Vagina (tissue), 2 donors: ENCODE data around the gene CDK5R1. TPM values are rescaled to one million over a fixed set of nuclear protein-coding genes. Genes with fewer than 3 reads are reported as not detected.
"Not testable (repeated sequence)": the region's sequence is repeated elsewhere in the genome, so short reads cannot be mapped to it uniquely, and the experiment has no call there.

ENCODE experiments used
- DNase-seq, 2 donors: peaks; one replicate each; pipeline ENCODE4 v3.0.0-alpha.2; 2017; ENCODE audit errors: extremely low spot score in 2 of 2
- H3K27ac ChIP-seq: fragments of 200-600 bp; sonication (generic); one replicate; pipeline ENCODE4 v1.5.1; 2019
- H3K27me3 ChIP-seq: fragments of 200-600 bp; sonication (generic); one replicate; pipeline ENCODE4 v1.5.1; 2019
- H3K36me3 ChIP-seq, 2 donors: fragments of 200-600 bp; sonication (generic); one replicate each; pipeline ENCODE4 v1.5.1; 2017 to 2019
- H3K4me1 ChIP-seq: fragments of 200-600 bp; sonication (generic); one replicate; pipeline ENCODE4 v1.5.1; 2019
- H3K4me3 ChIP-seq, 2 donors: fragments of 200-600 bp; sonication (generic); 1 replicate in 1 of 2; 2 replicates in 1 of 2; pipeline ENCODE4 v1.5.1; 2016 to 2019
- H3K9me3 ChIP-seq: fragments of 200-600 bp; sonication (generic); one replicate; pipeline ENCODE4 v1.5.1; 2019
- CTCF ChIP-seq, 3 experiments: fragments of 450-650 bp in 2 of 3; fragments of 200-600 bp in 1 of 3; sonication (generic) in 1 of 3; IDR thresholded peaks; one replicate each; pipeline ENCODE4 v1.5.1; 2017 to 2019; ENCODE audit warnings: antibody characterized with exemption in 3 of 3, mild to moderate bottlenecking in 2 of 3, moderate library complexity in 2 of 3
- POLR2A ChIP-seq, 2 donors: fragments of 450-650 bp; IDR thresholded peaks; one replicate each; pipeline ENCODE4 v1.6.1; 2017; ENCODE audit warnings: antibody characterized with exemption in 2 of 2, mild to moderate bottlenecking in 2 of 2, moderate library complexity in 2 of 2
- POLR2AphosphoS5 ChIP-seq, 2 donors: sonication (generic); formaldehyde crosslinking; IDR thresholded peaks; one replicate each; pipeline ENCODE4 v1.9.0; 2017; ENCODE audit warnings: antibody characterized with exemption in 2 of 2, mild to moderate bottlenecking in 2 of 2, low read depth in 1 of 2; ENCODE audit not compliant: insufficient read depth in 1 of 2
- intact Hi-C: fragments of 100-400 bp; cut with DNase I; formaldehyde crosslinking; loops from one replicate; pipeline ENCODE4 v1.15.1; 2023
- total RNA-seq: library from RNA; depleted of rRNA; stranded (reverse); fragments of >200 nt; gene quantifications from one replicate; pipeline ENCODE4 v1.2.3, GENCODE V29; 2016

The CDK5R1 gene
- total RNA-seq, 1 donor from 2014 or later = 4.9 TPM

DNA sequence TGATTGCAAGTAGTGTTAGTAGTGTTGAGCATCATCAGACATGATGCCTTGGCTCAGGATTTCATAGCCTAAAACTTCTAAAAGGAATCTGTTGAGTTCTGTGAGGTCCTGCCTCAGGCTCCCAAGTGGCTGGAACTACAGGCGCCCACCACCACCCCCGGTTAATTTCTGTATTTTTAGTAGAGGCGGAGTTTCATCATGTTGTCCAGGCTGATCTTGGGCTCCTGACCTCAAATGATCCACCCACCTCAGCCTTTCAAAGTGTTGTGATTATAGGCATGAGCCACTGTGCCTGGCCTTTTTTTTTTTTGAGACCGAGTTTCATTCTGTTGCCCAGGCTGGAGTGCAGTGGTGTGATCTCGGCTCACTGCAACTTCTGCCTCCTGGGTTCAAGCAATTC lies 36.8 kb upstream of the CDK5R1 start:
- H3K27ac ChIP-seq = no peak overlapping the region
- H3K36me3 ChIP-seq = peaks cover 0 to 45% of the 10 kb centered on the region in 2 donors
- H3K4me3 ChIP-seq = no peak overlapping the region
- DNase-seq = no peak
- no peaks in the 10 kb centered on the region for H3K27me3 ChIP-seq
- intact Hi-C loops = no loop called here
- H3K4me1 ChIP-seq = peaks cover 23% of the 10 kb centered on the region
- H3K9me3 ChIP-seq = no peaks in the 10 kb centered on the region
- no peak for TF ChIP-seq CTCF (IDR thresholded peaks at IDR 0.05)
- TF ChIP-seq POLR2A (IDR thresholded peaks at IDR 0.05) = no peak
- TF ChIP-seq POLR2AphosphoS5 (IDR thresholded peaks at IDR 0.05; ENCODE audit: insufficient read depth in 1 of 2, low read depth in 1 of 2) = no peak

DNA sequence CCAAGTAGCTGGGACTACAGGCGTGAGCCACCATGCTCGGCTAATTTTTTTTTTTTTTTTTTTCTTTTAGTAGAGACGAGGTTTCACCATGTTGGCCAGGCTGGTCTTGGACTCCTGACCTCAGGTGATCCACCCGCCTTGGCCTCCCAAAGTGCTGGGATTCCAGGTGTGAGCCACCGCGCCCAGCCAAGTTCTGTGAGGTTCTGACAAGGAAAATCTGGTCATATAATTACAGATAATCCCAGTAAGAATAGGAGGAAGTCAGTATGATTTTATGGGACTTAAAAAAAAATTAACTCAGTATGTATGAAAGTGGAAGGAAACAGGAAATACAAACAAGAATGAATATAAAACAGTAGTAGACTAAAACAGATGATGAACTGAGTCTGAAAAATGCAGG lies 36.4 kb upstream of the CDK5R1 start:
- peaks cover 0 to 49% of the 10 kb centered on the region in 2 donors for H3K36me3 ChIP-seq
- not testable (repeated sequence) for H3K27me3 ChIP-seq, DNase-seq

GRCh38 chr17:32451879-32452278 lies 34.9 kb upstream of the CDK5R1 start:
- Histone ChIP-seq H3K4me3 (no peak overlapping the region), H3K27ac (no peak overlapping the region), H3K9me3 (no peaks in the 10 kb centered on the region), H3K36me3 (peaks cover 0 to 60% of the 10 kb centered on the region in 2 donors), H3K27me3 (no peaks in the 10 kb centered on the region), H3K4me1 (peaks cover 6% of the 10 kb centered on the region)
- TF ChIP-seq CTCF (IDR thresholded peaks at IDR 0.05) (no peak), POLR2A (IDR thresholded peaks at IDR 0.05) (no peak), POLR2AphosphoS5 (IDR thresholded peaks at IDR 0.05; ENCODE audit: insufficient read depth in 1 of 2, low read depth in 1 of 2) (no peak)
- intact Hi-C loops = no loop called here
- DNase-seq = no peak

More for the DNA sequence above, 36.4 kb upstream of the CDK5R1 start:
- H3K9me3 ChIP-seq, H3K4me3 ChIP-seq, H3K27ac ChIP-seq, intact Hi-C loops: not testable (repeated sequence)
- H3K4me1 ChIP-seq = peaks cover 21% of the 10 kb centered on the region

GRCh38 chr17:32452281-32452680 lies 34.5 kb upstream of the CDK5R1 start:
- H3K36me3 ChIP-seq = peaks cover 0 to 64% of the 10 kb centered on the region in 2 donors
- no peak overlapping the region for H3K4me3 ChIP-seq
- peaks cover 2% of the 10 kb centered on the region for H3K4me1 ChIP-seq
- DNase-seq = no peak
- intact Hi-C loops = no loop called here
- H3K9me3 ChIP-seq = no peaks in the 10 kb centered on the region
- TF ChIP-seq CTCF (IDR thresholded peaks at IDR 0.05) = no peak
- no peak for TF ChIP-seq POLR2AphosphoS5 (IDR thresholded peaks at IDR 0.05; ENCODE audit: insufficient read depth in 1 of 2, low read depth in 1 of 2)
- no peak for TF ChIP-seq POLR2A (IDR thresholded peaks at IDR 0.05)
- no peak overlapping the region for H3K27ac ChIP-seq
- no peaks in the 10 kb centered on the region for H3K27me3 ChIP-seq

DNA sequence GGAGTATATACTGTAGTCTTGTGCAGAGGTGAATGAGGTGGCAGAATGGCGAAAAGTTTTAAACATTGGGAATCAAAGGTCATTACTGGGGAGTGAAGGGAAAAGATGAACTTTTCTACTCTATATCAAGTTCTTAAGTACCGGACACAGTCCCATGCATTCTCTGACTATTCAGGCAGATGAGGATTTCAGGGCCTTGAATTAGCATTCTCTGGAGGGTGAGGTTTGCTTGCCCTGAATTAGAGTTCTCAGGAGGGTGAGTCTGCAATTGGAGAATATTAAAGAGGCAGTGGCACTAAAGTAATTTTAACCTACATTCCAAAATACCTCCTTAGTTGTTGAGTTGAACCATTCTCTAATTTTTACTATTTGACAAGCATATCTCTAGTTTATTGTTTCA lies 33.4 kb upstream of the CDK5R1 start:
- intact Hi-C loops = no loop called here
- H3K9me3 ChIP-seq = no peaks in the 10 kb centered on the region
- no peak for DNase-seq
- no peak overlapping the region for H3K27ac ChIP-seq
- TF ChIP-seq CTCF (IDR thresholded peaks at IDR 0.05) (no peak), POLR2A (IDR thresholded peaks at IDR 0.05) (no peak), POLR2AphosphoS5 (IDR thresholded peaks at IDR 0.05; ENCODE audit: insufficient read depth in 1 of 2, low read depth in 1 of 2) (no peak)
- no peaks in the 10 kb centered on the region for H3K4me1 ChIP-seq
- H3K4me3 ChIP-seq = no peak overlapping the region
- no peaks in the 10 kb centered on the region for H3K27me3 ChIP-seq
- peaks cover 0 to 71% of the 10 kb centered on the region in 2 donors for H3K36me3 ChIP-seq

DNA sequence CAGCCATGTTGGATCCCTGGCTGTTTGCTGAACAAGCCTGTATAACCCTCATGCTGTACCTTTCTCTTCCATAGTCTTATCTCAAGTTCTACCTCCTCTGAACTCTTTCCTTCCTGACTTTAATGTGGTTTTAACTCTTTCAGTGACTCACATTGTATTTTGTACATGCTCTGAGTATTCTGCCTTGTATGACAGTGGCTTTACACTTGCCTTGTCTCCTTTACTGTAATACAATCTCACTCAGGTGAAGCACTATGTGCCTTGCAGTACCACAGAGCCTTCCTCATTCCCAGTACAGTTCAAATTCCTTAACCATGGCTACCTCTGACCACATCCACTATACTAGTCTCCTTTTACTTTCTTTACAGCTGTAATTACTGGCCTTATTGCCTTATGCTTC lies 28.4 kb upstream of the CDK5R1 start:
- H3K27ac ChIP-seq = no peak overlapping the region

More for the DNA sequence above, 28.4 kb upstream of the CDK5R1 start:
- intact Hi-C loops = no loop called here
- no peaks in the 10 kb centered on the region for H3K9me3 ChIP-seq
- H3K36me3 ChIP-seq = peaks cover 0 to 69% of the 10 kb centered on the region in 2 donors
- TF ChIP-seq POLR2AphosphoS5 (IDR thresholded peaks at IDR 0.05; ENCODE audit: insufficient read depth in 1 of 2, low read depth in 1 of 2) (no peak), POLR2A (IDR thresholded peaks at IDR 0.05) (no peak), CTCF (IDR thresholded peaks at IDR 0.05) (no peak)
- no peak for DNase-seq
- H3K4me1 ChIP-seq = no peaks in the 10 kb centered on the region
- no peak overlapping the region for H3K4me3 ChIP-seq
- no peaks in the 10 kb centered on the region for H3K27me3 ChIP-seq
